Left lobe of liver (tissue), 2 donors: ENCODE measurements around the gene PLA2G4B. TPM values are rescaled to one million over a fixed set of nuclear protein-coding genes. Genes with fewer than 3 reads are reported as not detected.

Experiments used
- ATAC-seq: fragments of 200-7000 bp; cut with Tn5 transposase; one replicate; pipeline ENCODE4 v1.9.1; 2020; ENCODE audit warnings: mild to moderate bottlenecking, moderate library complexity
- DNase-seq: peaks from one replicate; pipeline ENCODE4 v3.0.0-alpha.2; 2020; ENCODE audit warnings: low spot score
- total RNA-seq: library from RNA; stranded (reverse); gene quantifications from one replicate; pipeline ENCODE4 v1.2.1, GENCODE V29; 2021
- donor health status: DM: no; HTN: no; CAD: no; lungs with moderate emphysema.
- donor health status: DM: no; HTN: yes; CAD: no.

The PLA2G4B gene
- total RNA-seq, 1 donor from 2014 or later = 5.9 TPM

DNA sequence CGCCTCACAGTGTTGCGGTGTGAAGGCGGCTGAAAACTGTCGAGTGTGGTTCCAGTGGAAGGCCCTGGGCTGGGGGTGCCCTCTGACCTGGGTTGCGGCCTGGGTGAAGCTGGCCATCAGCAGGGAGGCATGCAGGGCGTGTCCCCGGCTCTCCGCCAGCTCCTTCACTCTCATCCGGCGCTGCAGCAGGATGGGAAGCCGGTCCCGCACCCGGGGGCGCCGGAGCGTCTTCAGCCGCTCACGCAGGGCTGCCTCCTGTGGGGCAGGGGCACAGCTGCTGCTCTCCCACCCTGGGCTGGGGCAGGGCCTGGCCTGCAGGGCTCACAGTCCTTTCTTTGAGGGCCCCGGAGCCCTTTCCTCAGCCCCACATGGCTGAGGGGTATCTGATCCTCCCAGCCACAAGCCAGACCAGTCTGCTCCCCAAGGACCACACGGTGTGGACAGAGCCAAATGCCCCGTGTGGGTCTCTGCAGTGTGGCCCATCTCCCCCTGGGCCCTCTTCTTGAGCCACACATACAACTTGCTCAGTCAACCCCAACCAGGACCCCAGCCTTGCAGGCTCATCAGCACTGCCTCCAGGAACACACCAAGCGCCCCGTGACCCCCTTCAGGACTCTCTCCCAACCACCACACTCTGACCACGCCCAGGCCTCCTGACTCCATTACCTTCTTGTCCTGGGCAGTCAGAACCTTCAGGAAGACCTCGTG is 28.4 kb downstream of the PLA2G4B start:
- DNase-seq = no peak

DNA sequence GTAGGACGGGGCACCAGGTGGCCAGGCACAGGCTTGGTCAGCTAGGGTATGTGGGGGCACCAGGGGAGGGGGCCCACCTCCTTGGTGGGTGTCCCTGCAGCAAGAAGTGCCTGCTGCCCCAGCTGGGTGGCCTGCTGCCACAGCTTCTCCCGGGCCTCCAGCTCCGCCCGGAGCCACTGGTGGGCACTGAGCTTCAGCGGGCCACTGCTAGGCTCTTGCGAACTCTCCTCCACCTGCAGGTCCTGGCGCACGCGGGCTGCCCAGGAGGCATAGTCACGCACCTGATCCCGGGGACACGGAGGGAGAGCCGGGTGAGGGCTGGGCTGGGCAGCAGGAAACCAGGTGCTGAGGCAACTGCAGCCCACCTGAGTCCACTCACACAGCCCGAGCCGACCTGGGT is 29.7 kb downstream of the PLA2G4B start:
- DNase-seq (no peak), ATAC-seq (no peak)

More for the DNA sequence above, 28.4 kb downstream of the PLA2G4B start:
- no peak for ATAC-seq

DNA sequence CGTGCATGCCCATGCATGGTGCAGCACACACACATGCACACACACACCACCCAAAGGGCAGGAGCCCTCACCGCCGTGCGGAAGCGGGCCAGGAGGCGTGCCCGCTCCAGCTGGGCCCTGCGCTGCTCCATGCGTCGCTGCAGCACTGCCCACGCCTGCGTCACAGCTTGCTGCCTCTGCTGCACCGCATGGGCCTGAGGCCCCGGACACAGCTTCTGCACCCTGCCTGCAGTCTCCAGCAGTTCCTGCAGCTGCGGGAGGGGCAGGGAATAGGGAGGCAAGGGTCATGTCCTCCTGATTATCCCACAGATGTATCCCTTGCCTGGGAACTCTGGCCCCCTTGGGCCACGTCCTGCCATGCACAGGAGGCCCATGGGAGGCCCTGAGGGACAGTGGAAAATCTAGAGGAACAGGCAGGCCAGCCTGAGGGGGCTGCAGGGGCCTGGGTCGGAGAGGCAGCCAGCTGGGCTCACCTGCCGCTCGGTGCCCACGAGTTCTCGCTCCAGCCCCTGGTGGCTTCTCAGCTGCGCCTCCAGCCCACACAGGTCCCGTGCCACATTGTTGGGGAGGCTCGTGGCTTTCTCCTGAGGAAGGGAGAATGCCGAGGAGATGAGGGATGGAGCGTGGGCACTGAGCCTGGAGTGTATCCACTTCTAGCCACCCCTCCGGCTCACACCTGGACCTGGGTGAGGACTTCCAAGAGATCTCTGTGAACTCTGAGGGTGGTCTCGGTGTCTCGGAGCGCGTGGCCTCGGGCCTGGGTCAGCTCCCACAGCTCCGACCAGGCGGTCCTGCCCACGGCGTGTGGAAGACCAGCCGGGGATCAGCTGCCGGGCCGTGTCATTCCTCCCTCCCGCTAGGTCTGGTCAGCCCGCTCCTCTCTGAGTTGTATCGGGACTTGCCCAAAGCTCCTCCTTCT is 31.4 kb downstream of the PLA2G4B start:
- DNase-seq (no peak), ATAC-seq (no peak)

DNA sequence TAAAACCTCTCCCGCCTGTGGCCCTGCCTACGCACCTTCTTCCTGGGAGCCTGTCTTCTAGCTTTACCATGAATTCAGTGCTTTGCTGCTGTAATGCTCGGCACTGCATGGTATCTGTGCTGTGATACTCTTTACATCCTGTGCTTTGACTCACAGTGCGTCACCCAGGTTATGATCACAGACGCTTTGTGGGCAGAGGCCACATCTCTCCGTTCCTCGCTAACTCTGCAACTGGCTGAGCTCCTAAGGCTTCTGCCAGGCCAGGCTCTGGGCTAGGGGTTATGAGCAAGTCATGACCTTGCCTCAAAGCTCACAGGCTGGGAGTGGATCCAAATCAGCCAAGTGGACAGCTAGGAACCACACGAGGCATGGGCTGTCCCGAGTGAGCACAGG is 32.0 kb downstream of the PLA2G4B start:
- DNase-seq = peak; percentile 63
- ATAC-seq = peak; percentile 80

DNA sequence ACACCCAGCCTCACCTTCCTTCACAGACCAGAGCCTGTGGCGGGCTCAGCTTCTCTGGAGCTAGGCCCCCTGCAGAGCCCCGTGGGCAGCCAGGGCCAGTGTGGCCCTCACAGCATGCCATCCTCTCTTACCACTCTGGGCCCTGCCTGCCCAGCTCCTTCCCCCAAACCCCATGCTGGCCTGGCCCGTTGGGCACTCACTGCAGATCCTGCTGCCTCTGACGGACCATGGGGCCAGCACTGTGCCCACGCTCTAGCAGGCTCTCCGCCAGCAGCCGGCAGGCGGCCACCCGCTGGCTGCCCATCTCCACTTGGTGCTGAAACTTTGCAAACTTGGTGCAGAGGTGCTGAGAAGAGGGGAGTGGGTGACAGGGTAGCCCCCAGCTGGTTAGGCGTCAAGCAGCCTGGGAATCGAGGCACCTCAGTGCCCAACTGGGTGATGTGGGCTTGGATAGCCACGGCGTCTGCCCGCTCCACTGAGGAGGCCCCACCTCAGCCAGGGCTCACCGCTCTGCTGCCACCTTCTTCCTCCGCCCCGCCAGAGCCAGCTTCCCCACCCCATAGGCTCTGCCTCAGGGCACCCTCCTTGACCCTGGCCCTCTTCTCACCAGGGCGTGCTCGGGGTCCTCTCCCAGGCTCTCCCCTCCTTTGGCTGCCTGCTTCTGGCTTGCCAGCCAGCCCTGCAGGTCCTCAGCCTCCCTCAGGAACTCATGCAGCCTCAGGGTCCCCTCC is 32.7 kb downstream of the PLA2G4B start:
- ATAC-seq (no peak), DNase-seq (no peak)

DNA sequence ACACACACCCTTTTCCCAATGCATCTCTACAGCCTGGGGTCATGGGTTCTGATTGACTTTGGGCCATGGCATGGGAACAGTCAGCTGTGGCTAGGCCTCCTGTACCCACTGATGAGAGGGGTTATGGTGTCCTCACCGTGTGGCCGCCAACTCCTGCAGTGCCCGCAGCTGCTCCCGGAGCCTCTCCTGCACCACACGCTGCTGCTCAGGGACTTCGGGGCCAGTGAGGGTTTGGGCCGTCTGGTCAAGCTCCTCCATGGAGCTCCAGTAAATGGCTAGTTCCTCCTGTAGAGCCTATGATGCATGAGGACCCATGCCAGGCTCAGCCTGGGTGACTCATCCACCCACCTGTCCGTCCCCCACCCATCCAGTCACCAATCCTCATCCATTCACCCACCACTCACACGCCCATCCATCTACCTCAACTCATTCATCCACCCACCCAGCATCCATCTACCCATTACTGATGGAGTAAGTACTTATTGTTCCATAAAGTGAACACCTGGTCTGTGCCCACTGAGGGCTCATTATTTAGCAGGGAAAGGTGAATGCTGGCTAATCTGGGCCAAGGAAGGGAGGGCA is 33.6 kb downstream of the PLA2G4B start:
- DNase-seq (no peak), ATAC-seq (no peak)

DNA sequence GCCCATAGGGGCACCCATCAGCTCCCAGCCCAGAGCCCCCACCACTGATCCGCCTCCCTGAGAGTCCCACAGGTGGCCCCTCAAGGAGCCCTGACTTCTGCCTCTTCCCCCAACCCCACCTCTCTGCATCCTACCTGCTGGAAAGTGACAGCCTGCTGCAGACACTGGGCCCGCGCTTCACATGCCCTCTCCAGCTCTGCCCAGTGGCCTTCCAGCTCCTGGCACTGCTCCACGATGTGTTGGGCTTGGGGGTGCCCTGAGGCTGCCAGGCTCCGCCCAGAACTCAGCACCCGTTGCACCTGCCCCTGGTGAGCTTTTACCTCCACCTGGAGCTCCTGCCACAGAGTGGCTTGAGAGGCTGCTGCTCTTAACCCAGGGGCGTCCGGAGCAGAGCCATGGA is 35.1 kb downstream of the PLA2G4B start:
- DNase-seq (no peak), ATAC-seq (no peak)

DNA sequence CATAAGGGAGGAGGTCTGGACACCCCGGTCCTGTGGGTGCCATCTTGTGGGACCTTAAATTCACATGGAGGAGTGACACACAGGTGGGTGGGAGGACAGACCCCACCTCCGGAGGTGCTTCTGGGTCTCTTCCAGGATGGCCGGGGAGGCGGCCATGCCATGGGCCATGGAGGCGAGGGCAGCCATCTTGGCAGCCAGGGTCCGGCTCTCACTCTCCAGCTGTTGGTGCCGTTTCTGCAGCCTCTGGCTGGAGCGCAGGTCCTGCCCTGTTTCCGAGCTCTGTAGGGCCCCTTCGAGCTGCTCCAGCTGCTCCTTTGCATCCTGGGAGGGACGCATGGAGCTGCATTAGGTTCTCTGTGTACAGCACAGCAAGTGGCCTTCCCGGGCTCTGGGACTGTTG is 36.1 kb downstream of the PLA2G4B start:
- ATAC-seq = no peak

DNA sequence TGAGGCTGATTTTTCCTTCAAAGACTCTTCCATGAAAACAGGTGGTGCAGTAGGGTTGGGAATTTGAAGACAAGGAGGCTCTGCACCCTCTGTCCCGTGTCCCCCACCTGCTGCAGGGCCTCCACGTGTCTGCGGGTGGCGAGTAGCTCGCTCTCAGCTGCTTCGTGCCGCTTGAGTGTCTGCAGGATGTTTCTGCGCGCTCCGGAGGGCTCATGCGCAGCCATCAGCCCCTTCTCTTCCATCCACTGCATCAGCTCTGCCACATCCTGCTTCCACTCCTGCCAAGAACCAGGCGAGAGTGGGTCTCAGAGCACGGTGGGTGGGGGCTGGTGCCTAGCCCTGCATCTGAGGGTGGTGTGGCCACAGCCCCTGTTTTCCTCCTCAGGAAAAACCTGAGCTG is 37.4 kb downstream of the PLA2G4B start:
- no peak for ATAC-seq

More for the DNA sequence above, 36.1 kb downstream of the PLA2G4B start:
- DNase-seq = no peak

DNA sequence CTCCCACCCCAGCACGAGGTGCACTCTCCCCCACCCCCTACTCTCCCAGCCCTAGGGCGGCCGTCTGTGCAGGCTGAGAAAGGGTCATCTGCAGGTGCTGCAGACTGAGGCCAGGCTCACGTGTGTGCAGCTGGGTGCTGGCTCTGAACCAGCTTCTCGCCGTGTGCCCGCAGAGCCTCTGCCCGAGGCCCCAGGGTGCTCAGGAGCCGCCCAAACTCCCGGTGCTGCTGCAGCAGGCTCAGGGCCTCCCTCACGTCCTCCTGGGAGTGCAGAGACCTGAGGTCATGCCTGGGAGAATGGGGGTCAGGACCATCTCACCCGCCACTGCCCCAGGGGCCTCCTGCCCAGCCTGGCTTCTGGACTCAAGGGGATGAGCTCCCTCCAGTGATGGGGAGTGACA is 38.0 kb downstream of the PLA2G4B start:
- ATAC-seq (no peak), DNase-seq (no peak)

More for the DNA sequence above, 37.4 kb downstream of the PLA2G4B start:
- no peak for DNase-seq

DNA sequence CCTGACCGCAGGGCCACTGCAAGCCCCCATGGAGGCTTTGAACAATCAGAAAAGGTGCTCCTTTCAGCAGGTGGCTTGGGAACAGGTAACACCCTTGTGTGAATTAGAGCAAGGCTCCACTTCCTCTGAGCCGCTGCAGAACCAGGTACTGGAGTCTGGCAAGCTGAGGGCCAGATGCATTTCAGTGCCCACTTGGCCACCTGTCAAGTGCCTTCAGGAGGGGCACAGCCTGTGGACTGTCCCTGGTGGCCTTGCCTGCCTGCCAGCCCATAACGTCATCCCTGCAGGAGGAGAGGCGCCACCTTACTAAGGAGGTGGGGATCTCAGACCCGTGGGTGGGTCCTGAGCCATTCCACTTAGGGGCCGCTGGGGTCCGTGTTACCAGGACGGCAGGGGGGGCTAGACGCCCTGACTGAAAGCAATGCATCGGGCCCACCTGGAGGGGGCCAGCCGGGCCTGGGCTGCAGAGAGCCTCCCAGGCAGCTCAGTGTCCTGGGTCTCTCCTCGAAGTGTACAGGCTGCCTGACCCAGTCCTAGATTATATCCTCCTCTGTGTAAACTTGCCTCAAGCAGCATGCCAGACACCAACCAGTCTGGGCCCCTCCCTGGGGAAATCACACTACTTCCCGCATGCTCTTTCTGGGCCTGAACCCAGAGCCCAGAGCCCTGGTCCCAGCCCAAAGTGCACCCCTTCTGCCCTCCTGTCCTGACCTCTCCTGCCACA is 39.1 kb downstream of the PLA2G4B start:
- no peak for ATAC-seq
- DNase-seq = no peak

DNA sequence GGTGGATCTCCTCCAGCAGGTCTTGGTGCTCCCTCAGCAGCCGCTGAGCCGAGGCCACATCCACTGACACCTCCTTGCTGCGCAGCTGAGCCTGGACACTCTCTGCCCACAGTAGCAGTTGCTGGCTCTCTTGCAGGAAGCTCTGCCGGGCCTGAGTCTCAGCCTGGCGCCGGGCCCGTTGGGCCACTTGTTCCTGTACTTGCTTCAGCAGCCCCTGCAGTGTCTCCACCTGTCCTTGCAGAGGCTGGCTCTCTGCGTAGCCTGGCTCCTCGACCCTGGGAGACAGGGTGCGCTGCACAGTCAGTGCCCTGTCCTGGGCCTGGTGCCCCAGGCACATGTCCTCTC is 39.7 kb downstream of the PLA2G4B start:
- ATAC-seq (no peak), DNase-seq (no peak)

DNA sequence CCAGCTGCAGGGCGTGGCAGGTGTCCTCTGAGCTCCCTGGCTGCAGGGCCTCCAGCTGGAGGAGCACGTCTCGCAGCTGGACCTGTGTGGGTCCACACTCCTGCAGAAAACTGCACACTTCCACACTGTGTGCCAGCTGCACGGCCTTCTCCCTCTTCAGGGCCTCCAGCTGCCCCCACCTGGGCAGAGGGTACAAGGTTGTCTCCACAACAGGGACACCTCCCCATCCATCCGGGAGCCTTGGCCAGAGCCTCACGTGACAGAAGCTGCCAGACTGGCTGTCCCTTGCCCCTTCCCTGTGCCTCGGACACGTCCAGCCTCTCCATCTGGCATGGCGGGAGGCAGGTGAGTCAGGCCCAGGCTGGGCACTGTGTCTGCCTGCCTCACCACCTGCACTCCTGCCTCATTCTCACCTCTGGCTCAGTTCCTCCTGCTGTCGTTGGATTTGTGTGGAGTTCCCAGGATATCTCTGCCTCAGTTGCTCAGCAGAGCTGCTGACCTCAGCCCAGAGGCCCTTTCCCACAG is 40.7 kb downstream of the PLA2G4B start:
- no peak for ATAC-seq
- DNase-seq = no peak

DNA sequence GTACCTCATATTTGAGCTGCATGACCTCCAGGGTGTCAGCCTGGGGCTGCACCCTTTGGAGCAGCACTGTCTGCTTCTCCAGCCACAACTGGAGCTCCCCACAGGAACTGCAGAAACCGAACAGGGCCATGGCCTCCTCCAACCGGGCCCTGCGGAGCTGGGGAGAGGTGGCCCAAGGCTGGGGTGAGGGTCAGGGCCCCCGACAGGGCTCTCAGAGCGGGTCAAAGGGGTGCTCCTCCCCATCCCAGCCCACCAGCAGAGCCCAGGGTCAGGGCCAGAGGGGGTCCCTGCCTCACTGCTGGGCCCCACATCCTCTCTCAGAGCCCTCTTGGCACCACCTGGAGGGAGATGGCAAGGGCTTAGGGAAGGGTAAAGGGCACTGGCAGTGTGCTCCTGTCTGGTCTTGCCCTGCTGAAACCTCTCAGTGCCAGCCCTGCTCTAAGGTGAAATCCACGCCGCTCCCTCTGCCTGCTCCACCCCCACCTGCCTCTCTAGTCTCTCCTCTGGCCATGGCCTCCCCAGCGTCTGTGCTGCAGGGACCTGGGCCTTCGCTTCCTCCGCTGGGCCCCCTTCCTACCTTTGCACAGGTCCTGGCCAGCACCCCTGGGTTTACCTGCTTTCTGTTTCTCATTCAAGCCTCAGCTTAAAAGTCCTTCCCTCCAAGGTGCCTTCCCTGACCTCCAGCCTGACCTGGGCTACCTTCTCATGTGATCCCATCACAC is 41.7 kb downstream of the PLA2G4B start:
- ATAC-seq = peak; percentile 56
- DNase-seq = peak; percentile 64

DNA sequence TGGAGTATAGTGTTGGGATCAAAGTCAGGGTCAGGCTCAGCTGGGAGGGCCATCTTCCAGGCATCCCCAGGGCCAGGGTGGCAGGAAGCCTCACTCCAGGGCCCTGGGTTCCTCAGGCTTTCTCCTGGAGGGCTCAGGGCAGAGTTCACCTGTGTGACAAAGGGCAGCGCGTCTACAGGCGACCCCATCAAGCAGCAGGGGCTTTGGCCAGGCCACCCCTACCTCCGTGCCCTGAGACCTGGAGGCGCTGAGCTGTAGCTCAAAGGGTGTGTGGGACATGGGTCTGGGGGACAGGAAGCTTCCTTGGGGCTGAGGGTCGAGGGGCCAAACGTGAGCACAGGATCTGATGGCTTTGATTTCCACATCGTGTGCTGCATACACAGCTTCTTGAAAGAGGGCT is 42.4 kb downstream of the PLA2G4B start:
- ATAC-seq (no peak), DNase-seq (no peak)

DNA sequence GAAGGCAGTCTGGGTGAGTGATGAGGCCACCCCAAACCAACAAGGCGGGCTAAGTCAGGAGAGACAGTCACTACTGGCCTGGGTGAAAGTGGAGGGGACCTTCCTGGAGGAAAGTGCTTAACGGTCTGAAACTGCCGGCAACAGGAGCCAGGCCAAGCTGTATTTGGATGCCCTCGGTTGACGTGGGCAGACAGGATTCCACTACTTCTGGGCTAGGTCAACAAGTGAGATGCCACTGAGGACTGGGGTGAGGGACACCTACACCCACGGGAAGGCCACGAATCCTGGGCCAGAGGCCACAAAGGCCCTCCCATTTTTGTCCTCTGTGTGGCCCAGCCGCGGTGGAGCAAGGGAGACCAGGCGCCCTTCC is 42.9 kb downstream of the PLA2G4B start:
- ATAC-seq (peak; percentile 58), DNase-seq (peak; percentile 77)

DNA sequence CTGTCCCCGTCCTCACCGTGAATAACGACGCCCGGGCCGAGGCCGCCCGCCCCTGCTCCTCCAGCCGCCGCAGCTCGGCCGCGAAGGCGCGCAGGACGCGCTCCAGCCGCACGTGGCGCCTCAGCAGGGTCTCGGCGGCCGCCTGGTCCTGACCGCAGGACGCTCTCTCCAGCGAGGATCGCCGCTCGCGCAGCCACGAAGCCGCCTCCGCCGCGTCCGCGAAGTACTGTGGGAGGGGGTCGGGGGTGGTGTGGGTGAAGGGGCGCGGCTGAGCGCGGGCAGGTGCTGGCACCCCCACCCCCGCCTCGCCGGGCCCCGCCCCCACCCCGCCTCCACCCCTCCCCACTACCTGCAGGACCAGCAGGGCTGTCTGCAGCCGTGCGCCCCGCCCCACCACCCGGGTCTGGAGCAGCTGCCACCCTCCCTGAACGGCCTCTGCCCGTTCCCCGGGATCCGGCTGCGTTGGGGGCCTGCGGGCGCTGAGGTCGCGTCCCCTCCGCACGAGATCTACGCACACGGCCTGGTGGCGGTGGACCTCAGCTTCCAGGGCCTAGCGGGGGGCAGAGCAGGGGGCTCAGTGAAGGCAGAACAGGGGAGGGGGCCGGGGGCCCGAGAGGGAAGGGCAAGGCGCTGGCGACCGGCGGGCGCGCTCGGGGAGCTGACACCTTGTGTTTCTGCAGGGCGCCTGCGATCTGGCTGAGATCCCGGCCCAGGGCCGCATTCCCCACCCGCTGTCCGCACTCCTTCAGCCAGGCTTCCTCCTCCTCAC is 43.5 kb downstream of the PLA2G4B start:
- ATAC-seq = peak; percentile 13

DNA sequence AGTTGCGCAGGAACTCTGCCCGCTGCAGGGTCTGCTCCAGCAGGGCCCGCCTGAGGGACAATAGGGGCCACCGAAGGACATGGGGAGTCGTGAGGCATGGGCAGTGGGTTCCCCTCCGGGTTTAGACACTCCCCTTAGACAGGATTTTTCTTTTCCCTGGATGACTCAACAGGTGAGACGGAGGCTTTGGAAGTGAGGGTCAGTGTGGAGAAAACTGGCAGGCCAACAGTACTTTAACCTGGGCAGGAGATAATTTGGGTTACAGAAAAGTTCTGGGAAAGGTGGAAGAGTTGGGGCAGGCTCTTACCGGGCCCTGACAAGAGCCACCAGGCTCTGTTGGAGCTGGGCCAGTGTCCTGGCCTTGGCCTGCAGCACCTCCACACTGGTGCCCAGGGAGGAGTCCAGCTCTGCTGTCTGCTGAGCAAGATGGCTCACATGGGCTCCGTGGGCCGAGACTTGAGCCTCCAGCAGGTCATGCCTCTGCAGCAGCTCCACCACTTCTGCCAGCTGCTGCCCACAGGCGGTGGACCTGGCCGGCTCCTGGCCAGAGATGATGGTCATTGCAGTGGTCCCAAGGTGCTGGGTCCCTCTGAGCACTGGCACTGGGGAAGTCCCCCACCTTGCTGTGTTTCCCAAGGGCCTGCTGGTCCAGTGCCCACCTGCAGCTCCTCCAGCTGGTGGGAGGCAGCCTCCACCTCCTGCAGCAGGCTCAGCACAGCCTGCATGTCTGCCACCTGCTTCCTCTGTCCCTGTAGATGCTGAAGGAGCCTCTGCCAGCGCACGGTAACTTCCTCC is 44.2 kb downstream of the PLA2G4B start:
- DNase-seq = peak; percentile 65
- peak; percentile 26 for ATAC-seq

More for the DNA sequence above, 43.5 kb downstream of the PLA2G4B start:
- no peak for DNase-seq
